Measurements from ENCODE around the gene UTP4.

GRCh38 chr16:69126221-69126620, 6.2 kb upstream of the UTP4 start:
- TF ChIP-seq POLR2A (IDR thresholded peaks at IDR 0.05) (no peak), CTCF (IDR thresholded peaks at IDR 0.05) (no peak), EP300 (IDR thresholded peaks at IDR 0.05) (no peak)

Measured in gastroesophageal sphincter (tissue), 3 donors.